OCI-LY1 (cell line): ENCODE results near the gene TRIM22.

Experiments
- CTCF ChIP-seq: fragments of 200-600 bp; sonication (generic), shearing (Covaris generic); IDR thresholded peaks from 2 replicates; pipeline ENCODE4 v1.5.1; 2017; ENCODE audit warnings: mild to moderate bottlenecking, antibody characterized with exemption, low read length, moderate library complexity, mixed read lengths
- EZH2 ChIP-seq: fragments of 200-600 bp; sonication (generic), shearing (Covaris generic); IDR thresholded peaks from 2 replicates; pipeline ENCODE4 v1.8.0; 2017; ENCODE audit warnings: borderline replicate concordance, mixed run types, mild to moderate bottlenecking, antibody characterized with exemption, low read length, moderate library complexity, mixed read lengths

DNA sequence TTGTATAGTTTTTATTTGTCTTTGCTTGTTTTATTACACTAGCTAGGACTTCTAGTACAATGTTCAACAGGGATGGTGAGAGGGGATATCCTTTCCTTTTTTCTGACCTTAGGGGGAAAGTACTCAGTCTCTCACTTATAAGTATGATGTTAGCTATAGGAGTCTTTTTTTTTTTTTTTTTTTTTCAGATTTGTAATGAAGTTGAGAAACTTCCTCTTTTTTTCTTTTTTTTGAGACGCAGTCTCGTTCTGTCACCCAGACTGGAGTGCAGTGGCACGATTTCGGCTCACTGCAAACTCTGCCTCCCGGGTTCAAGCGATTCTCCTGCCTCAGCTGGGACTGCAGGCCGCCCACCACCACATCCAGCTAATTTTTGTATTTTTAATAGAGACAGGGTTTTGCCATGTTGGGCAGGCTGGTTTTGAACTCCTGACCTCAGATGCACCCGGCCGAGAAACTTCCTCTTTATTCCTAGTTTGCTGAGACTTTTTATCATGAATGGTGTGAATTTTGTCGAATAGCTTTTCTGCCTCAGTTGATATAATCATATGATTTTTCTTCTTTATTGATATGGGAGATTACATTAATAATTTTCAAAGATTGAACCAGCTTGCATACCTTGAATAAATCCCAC is 10.9 kb downstream of the TRIM22 start:
- TF ChIP-seq CTCF = no peak
- no peak for TF ChIP-seq EZH2
